ENCODE results near the gene SCN7A.
A peak's percentile ranks its signal among the peaks of the same experiment; 100 is the strongest.

SCN7A gene

GRCh38 chr2:166448106-166448505, 45.9 kb downstream of the SCN7A start:
- Histone ChIP-seq H3K27ac (ENCODE audit: low read length) (no peak overlapping the region), H3K27me3 (ENCODE audit: insufficient read depth, low read length) (no peaks in the 10 kb centered on the region), H3K9me3 (ENCODE audit: insufficient read depth, low read depth, low read length) (no peaks in the 10 kb centered on the region), H3K4me3 (ENCODE audit: low read length) (no peak overlapping the region), H3K9ac (ENCODE audit: low read depth, low read length) (no peak overlapping the region), H3K4me1 (ENCODE audit: insufficient read depth, low read length) (no peaks in the 10 kb centered on the region), H3K36me3 (ENCODE audit: insufficient read depth, low read depth, low read length) (no peaks in the 10 kb centered on the region)

GRCh38 chr2:166444306-166444705, 49.7 kb downstream of the SCN7A start:
- no peak overlapping the region for H3K4me3 ChIP-seq (ENCODE audit: low read length)
- H3K27ac ChIP-seq (ENCODE audit: low read length): no peak overlapping the region
- H3K9ac ChIP-seq (ENCODE audit: low read depth, low read length): no peak overlapping the region
- H3K4me1 ChIP-seq (ENCODE audit: insufficient read depth, low read length): no peaks in the 10 kb centered on the region
- no peaks in the 10 kb centered on the region for H3K36me3 ChIP-seq (ENCODE audit: insufficient read depth, low read depth, low read length)
- H3K27me3 ChIP-seq (ENCODE audit: insufficient read depth, low read length): no peaks in the 10 kb centered on the region
- no peaks in the 10 kb centered on the region for H3K9me3 ChIP-seq (ENCODE audit: insufficient read depth, low read depth, low read length)

- no peak overlapping the region for H3K27ac ChIP-seq (ENCODE audit: low read length)
- no peak overlapping the region for H3K9ac ChIP-seq (ENCODE audit: low read depth, low read length)
- no peak overlapping the region for H3K4me3 ChIP-seq (ENCODE audit: low read length)
- H3K4me1 ChIP-seq (ENCODE audit: insufficient read depth, low read length): peaks cover 4% of the 10 kb centered on the region; the same call in 1 of the 2 replicates
- H3K36me3 ChIP-seq (ENCODE audit: insufficient read depth, low read depth, low read length): no peaks in the 10 kb centered on the region
- H3K27me3 ChIP-seq (ENCODE audit: insufficient read depth, low read length): no peaks in the 10 kb centered on the region
- H3K9me3 ChIP-seq (ENCODE audit: insufficient read depth, low read depth, low read length): no peaks in the 10 kb centered on the region
Observed at GRCh38 chr2:166440313-166440712, 53.7 kb downstream of the SCN7A start.

- no peaks in the 10 kb centered on the region for H3K9me3 ChIP-seq (ENCODE audit: insufficient read depth, low read depth, low read length)
- no peaks in the 10 kb centered on the region for H3K36me3 ChIP-seq (ENCODE audit: insufficient read depth, low read depth, low read length)
- H3K4me3 ChIP-seq (ENCODE audit: low read length): no peak overlapping the region
- H3K27me3 ChIP-seq (ENCODE audit: insufficient read depth, low read length): no peaks in the 10 kb centered on the region
- H3K9ac ChIP-seq (ENCODE audit: low read depth, low read length): no peak overlapping the region
- no peak overlapping the region for H3K27ac ChIP-seq (ENCODE audit: low read length)
- H3K4me1 ChIP-seq (ENCODE audit: insufficient read depth, low read length): peaks cover 4% of the 10 kb centered on the region; the same call in 1 of the 2 replicates
Observed at GRCh38 chr2:166439078-166439477, 55.0 kb downstream of the SCN7A start.

GRCh38 chr2:166436976-166437375, 57.1 kb downstream of the SCN7A start:
- no peak overlapping the region for H3K4me3 ChIP-seq (ENCODE audit: low read length)
- no peak overlapping the region for H3K27ac ChIP-seq (ENCODE audit: low read length)
- no peak overlapping the region for H3K9ac ChIP-seq (ENCODE audit: low read depth, low read length)
- no peaks in the 10 kb centered on the region for H3K9me3 ChIP-seq (ENCODE audit: insufficient read depth, low read depth, low read length)
- H3K27me3 ChIP-seq (ENCODE audit: insufficient read depth, low read length): no peaks in the 10 kb centered on the region
- peaks cover 4% of the 10 kb centered on the region; the same call in 1 of the 2 replicates for H3K4me1 ChIP-seq (ENCODE audit: insufficient read depth, low read length)
- no peaks in the 10 kb centered on the region for H3K36me3 ChIP-seq (ENCODE audit: insufficient read depth, low read depth, low read length)

GRCh38 chr2:166436189-166436588, 57.9 kb downstream of the SCN7A start:
- H3K27ac ChIP-seq (ENCODE audit: low read length): no peak overlapping the region
- no peak overlapping the region for H3K9ac ChIP-seq (ENCODE audit: low read depth, low read length)
- H3K4me1 ChIP-seq (ENCODE audit: insufficient read depth, low read length): peaks cover 4% of the 10 kb centered on the region; the same call in 1 of the 2 replicates
- H3K4me3 ChIP-seq (ENCODE audit: low read length): 0 out of 2 replicates have a peak overlapping the region, but pooled peaks have one; percentile 5
- no peaks in the 10 kb centered on the region for H3K9me3 ChIP-seq (ENCODE audit: insufficient read depth, low read depth, low read length)
- H3K27me3 ChIP-seq (ENCODE audit: insufficient read depth, low read length): no peaks in the 10 kb centered on the region
- H3K36me3 ChIP-seq (ENCODE audit: insufficient read depth, low read depth, low read length): no peaks in the 10 kb centered on the region

- no peak overlapping the region for H3K27ac ChIP-seq (ENCODE audit: low read length)
Observed at GRCh38 chr2:166434491-166434890, 59.6 kb downstream of the SCN7A start.

GRCh38 chr2:166433457-166433856, 60.6 kb downstream of the SCN7A start:
- Histone ChIP-seq H3K27me3 (ENCODE audit: insufficient read depth, low read length) (no peaks in the 10 kb centered on the region), H3K4me3 (ENCODE audit: low read length) (no peak overlapping the region), H3K36me3 (ENCODE audit: insufficient read depth, low read depth, low read length) (no peaks in the 10 kb centered on the region), H3K4me1 (ENCODE audit: insufficient read depth, low read length) (peaks cover 4% of the 10 kb centered on the region; the same call in 1 of the 2 replicates), H3K27ac (ENCODE audit: low read length) (no peak overlapping the region), H3K9me3 (ENCODE audit: insufficient read depth, low read depth, low read length) (no peaks in the 10 kb centered on the region), H3K9ac (ENCODE audit: low read depth, low read length) (no peak overlapping the region)

More at GRCh38 chr2:166434491-166434890, 59.6 kb downstream of the SCN7A start:
- H3K4me1 ChIP-seq (ENCODE audit: insufficient read depth, low read length): peaks cover 4% of the 10 kb centered on the region; the same call in 1 of the 2 replicates
- no peaks in the 10 kb centered on the region for H3K36me3 ChIP-seq (ENCODE audit: insufficient read depth, low read depth, low read length)
- no peaks in the 10 kb centered on the region for H3K9me3 ChIP-seq (ENCODE audit: insufficient read depth, low read depth, low read length)
- H3K27me3 ChIP-seq (ENCODE audit: insufficient read depth, low read length): no peaks in the 10 kb centered on the region
- H3K4me3 ChIP-seq (ENCODE audit: low read length): no peak overlapping the region
- H3K9ac ChIP-seq (ENCODE audit: low read depth, low read length): no peak overlapping the region

GRCh38 chr2:166432331-166432730, 61.7 kb downstream of the SCN7A start:
- no peaks in the 10 kb centered on the region for H3K9me3 ChIP-seq (ENCODE audit: insufficient read depth, low read depth, low read length)
- H3K4me1 ChIP-seq (ENCODE audit: insufficient read depth, low read length): peaks cover 4% of the 10 kb centered on the region; the same call in 1 of the 2 replicates
- H3K9ac ChIP-seq (ENCODE audit: low read depth, low read length): no peak overlapping the region
- no peak overlapping the region for H3K27ac ChIP-seq (ENCODE audit: low read length)
- no peak overlapping the region for H3K4me3 ChIP-seq (ENCODE audit: low read length)
- H3K27me3 ChIP-seq (ENCODE audit: insufficient read depth, low read length): no peaks in the 10 kb centered on the region
- H3K36me3 ChIP-seq (ENCODE audit: insufficient read depth, low read depth, low read length): no peaks in the 10 kb centered on the region

GRCh38 chr2:166424841-166425240, 69.2 kb downstream of the SCN7A start:
- H3K27ac ChIP-seq (ENCODE audit: low read length): no peak overlapping the region
- H3K9ac ChIP-seq (ENCODE audit: low read depth, low read length): no peak overlapping the region

GRCh38 chr2:166419616-166419934, 74.5 kb downstream of the SCN7A start:
- H3K9me3 ChIP-seq (ENCODE audit: insufficient read depth, low read depth, low read length): no peaks in the 10 kb centered on the region
- H3K4me3 ChIP-seq (ENCODE audit: low read length): no peak overlapping the region
- H3K9ac ChIP-seq (ENCODE audit: low read depth, low read length): no peak overlapping the region
- no peaks in the 10 kb centered on the region for H3K27me3 ChIP-seq (ENCODE audit: insufficient read depth, low read length)
- H3K36me3 ChIP-seq (ENCODE audit: insufficient read depth, low read depth, low read length): no peaks in the 10 kb centered on the region
- no peak overlapping the region for H3K27ac ChIP-seq (ENCODE audit: low read length)
- H3K4me1 ChIP-seq (ENCODE audit: insufficient read depth, low read length): no peaks in the 10 kb centered on the region

More at GRCh38 chr2:166424841-166425240, 69.2 kb downstream of the SCN7A start:
- H3K4me3 ChIP-seq (ENCODE audit: low read length): no peak overlapping the region
- H3K4me1 ChIP-seq (ENCODE audit: insufficient read depth, low read length): no peaks in the 10 kb centered on the region
- no peaks in the 10 kb centered on the region for H3K9me3 ChIP-seq (ENCODE audit: insufficient read depth, low read depth, low read length)
- H3K36me3 ChIP-seq (ENCODE audit: insufficient read depth, low read depth, low read length): no peaks in the 10 kb centered on the region
- no peaks in the 10 kb centered on the region for H3K27me3 ChIP-seq (ENCODE audit: insufficient read depth, low read length)

- Histone ChIP-seq H3K9ac (ENCODE audit: low read depth, low read length) (no peak overlapping the region), H3K4me3 (ENCODE audit: low read length) (no peak overlapping the region), H3K4me1 (ENCODE audit: insufficient read depth, low read length) (no peaks in the 10 kb centered on the region), H3K27me3 (ENCODE audit: insufficient read depth, low read length) (no peaks in the 10 kb centered on the region), H3K36me3 (ENCODE audit: insufficient read depth, low read depth, low read length) (no peaks in the 10 kb centered on the region), H3K9me3 (ENCODE audit: insufficient read depth, low read depth, low read length) (no peaks in the 10 kb centered on the region), H3K27ac (ENCODE audit: low read length) (no peak overlapping the region)
Observed at GRCh38 chr2:166418853-166419615, 75.0 kb downstream of the SCN7A start.
